CD4-positive, alpha-beta T cell treated with Interferon gamma for 1 hour (primary cell): ENCODE data around the gene SLC27A1.
"Not testable (repeated sequence)": the region's sequence is repeated elsewhere in the genome, so short reads cannot be mapped to it uniquely, and the experiment has no call there.

Experiments used
- DNase-seq: peaks from one replicate; pipeline ENCODE4 v3.0.0-alpha.2; 2020

Gene SLC27A1

GRCh38 chr19:17487284-17488121 is 17.2 kb downstream of the SLC27A1 start:
- no peak for DNase-seq

- peak; percentile 83 for DNase-seq
Observed at GRCh38 chr19:17488593-17489391, 18.5 kb downstream of the SLC27A1 start.

GRCh38 chr19:17489392-17490030 is 19.2 kb downstream of the SLC27A1 start:
- DNase-seq: no peak

- DNase-seq: peak; percentile 48
Observed at GRCh38 chr19:17490411-17490810, 20.1 kb downstream of the SLC27A1 start.

- no peak for DNase-seq
Observed at GRCh38 chr19:17491287-17491686, 21.0 kb downstream of the SLC27A1 start.

GRCh38 chr19:17495639-17496296 is 25.4 kb downstream of the SLC27A1 start:
- no peak for DNase-seq

GRCh38 chr19:17496337-17496997 is 26.1 kb downstream of the SLC27A1 start:
- DNase-seq: peak; percentile 79

GRCh38 chr19:17497149-17497798 is 26.9 kb downstream of the SLC27A1 start:
- no peak for DNase-seq

- DNase-seq: not testable (repeated sequence)
Observed at GRCh38 chr19:17499025-17499424, 28.7 kb downstream of the SLC27A1 start.

GRCh38 chr19:17499648-17500446 is 29.5 kb downstream of the SLC27A1 start:
- no peak for DNase-seq

GRCh38 chr19:17500447-17501198 is 30.3 kb downstream of the SLC27A1 start:
- no peak for DNase-seq

GRCh38 chr19:17503240-17503639 is 32.9 kb downstream of the SLC27A1 start:
- no peak for DNase-seq

- DNase-seq: no peak
Observed at GRCh38 chr19:17504030-17504429, 33.7 kb downstream of the SLC27A1 start.

GRCh38 chr19:17504456-17504855 is 34.1 kb downstream of the SLC27A1 start:
- DNase-seq: no peak

GRCh38 chr19:17505223-17505622 is 34.9 kb downstream of the SLC27A1 start:
- DNase-seq: no peak

- DNase-seq: no peak
Observed at GRCh38 chr19:17506745-17507144, 36.4 kb downstream of the SLC27A1 start.

GRCh38 chr19:17508558-17508933 is 38.2 kb downstream of the SLC27A1 start:
- not testable (repeated sequence) for DNase-seq

- DNase-seq: no peak
Observed at GRCh38 chr19:17510220-17510993, 40.1 kb downstream of the SLC27A1 start.
